Motor neuron (in vitro differentiated cells): ENCODE results near the gene DOCK7. TPM values are rescaled to one million over a fixed set of nuclear protein-coding genes. Genes with fewer than 3 reads are reported as not detected.

Experiments used
- ATAC-seq, 8 experiments: fragments of 200-7000 bp; cut with Tn5 transposase; replicated peaks in 6 of 8; 2 replicates each; pipeline ENCODE4 v1.8.0; 2021; ENCODE audit warnings: mild to moderate bottlenecking in 8 of 8, moderate library complexity in 8 of 8
- H3K27ac ChIP-seq, 2 donors: fragments of 250-450 bp; sonication (Bioruptor Pico); 2 replicates each; pipeline ENCODE4 v1.9.0; 2021; ENCODE audit warnings: antibody characterized with exemption in 2 of 2, mild to moderate bottlenecking in 2 of 2, moderate library complexity in 1 of 2
- H3K4me1 ChIP-seq, 2 donors: fragments of 250-450 bp; sonication (Bioruptor Pico); replicated peaks in 1 of 2; 2 replicates each; pipeline ENCODE4 v1.6.1; 2021; ENCODE audit warnings: antibody characterized with exemption in 2 of 2, mild to moderate bottlenecking in 2 of 2, moderate library complexity in 1 of 2
- H3K4me3 ChIP-seq, 5 donors: fragments of 250-450 bp; sonication (Bioruptor Pico); 2 replicates each; pipeline ENCODE4 v1.9.0; 2021; ENCODE audit warnings: antibody characterized with exemption in 5 of 5, mild to moderate bottlenecking in 5 of 5, moderate library complexity in 4 of 5
- WGBS, 10 experiments: fragments of 450-650 bp; shearing (Covaris generic); methylation state at CpG; one replicate each; pipeline ENCODE4 v1.0.0; 2022; 5-methylcytosine and 5-hydroxymethylcytosine counted together
- in situ Hi-C, 9 experiments: fragments of 400-800 bp; cut with MboI; loops; one replicate each; pipeline ENCODE4 v1.15.0; 2021; ENCODE audit warnings: low sequenced_read_pairs in 9 of 9, low pct_unique_long_range_greater_than_20kb in 2 of 9; ENCODE audit not compliant: unreplicated experiment in 9 of 9
- total RNA-seq, 8 experiments: library from RNA; unstranded; fragments of 300-600 nt; gene quantifications; 2 replicates each; pipeline versions ENCODE4 v1.2.3 to v1.2.4, GENCODE V29; 2022

The DOCK7 gene, protein sequence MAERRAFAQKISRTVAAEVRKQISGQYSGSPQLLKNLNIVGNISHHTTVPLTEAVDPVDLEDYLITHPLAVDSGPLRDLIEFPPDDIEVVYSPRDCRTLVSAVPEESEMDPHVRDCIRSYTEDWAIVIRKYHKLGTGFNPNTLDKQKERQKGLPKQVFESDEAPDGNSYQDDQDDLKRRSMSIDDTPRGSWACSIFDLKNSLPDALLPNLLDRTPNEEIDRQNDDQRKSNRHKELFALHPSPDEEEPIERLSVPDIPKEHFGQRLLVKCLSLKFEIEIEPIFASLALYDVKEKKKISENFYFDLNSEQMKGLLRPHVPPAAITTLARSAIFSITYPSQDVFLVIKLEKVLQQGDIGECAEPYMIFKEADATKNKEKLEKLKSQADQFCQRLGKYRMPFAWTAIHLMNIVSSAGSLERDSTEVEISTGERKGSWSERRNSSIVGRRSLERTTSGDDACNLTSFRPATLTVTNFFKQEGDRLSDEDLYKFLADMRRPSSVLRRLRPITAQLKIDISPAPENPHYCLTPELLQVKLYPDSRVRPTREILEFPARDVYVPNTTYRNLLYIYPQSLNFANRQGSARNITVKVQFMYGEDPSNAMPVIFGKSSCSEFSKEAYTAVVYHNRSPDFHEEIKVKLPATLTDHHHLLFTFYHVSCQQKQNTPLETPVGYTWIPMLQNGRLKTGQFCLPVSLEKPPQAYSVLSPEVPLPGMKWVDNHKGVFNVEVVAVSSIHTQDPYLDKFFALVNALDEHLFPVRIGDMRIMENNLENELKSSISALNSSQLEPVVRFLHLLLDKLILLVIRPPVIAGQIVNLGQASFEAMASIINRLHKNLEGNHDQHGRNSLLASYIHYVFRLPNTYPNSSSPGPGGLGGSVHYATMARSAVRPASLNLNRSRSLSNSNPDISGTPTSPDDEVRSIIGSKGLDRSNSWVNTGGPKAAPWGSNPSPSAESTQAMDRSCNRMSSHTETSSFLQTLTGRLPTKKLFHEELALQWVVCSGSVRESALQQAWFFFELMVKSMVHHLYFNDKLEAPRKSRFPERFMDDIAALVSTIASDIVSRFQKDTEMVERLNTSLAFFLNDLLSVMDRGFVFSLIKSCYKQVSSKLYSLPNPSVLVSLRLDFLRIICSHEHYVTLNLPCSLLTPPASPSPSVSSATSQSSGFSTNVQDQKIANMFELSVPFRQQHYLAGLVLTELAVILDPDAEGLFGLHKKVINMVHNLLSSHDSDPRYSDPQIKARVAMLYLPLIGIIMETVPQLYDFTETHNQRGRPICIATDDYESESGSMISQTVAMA (N-terminal part only)
- 100 to 1,000 TPM in 2 of 8 experiments, 10 to 100 TPM in 6; 20.5 to 114 (median 81.6) TPM for total RNA-seq

DNA sequence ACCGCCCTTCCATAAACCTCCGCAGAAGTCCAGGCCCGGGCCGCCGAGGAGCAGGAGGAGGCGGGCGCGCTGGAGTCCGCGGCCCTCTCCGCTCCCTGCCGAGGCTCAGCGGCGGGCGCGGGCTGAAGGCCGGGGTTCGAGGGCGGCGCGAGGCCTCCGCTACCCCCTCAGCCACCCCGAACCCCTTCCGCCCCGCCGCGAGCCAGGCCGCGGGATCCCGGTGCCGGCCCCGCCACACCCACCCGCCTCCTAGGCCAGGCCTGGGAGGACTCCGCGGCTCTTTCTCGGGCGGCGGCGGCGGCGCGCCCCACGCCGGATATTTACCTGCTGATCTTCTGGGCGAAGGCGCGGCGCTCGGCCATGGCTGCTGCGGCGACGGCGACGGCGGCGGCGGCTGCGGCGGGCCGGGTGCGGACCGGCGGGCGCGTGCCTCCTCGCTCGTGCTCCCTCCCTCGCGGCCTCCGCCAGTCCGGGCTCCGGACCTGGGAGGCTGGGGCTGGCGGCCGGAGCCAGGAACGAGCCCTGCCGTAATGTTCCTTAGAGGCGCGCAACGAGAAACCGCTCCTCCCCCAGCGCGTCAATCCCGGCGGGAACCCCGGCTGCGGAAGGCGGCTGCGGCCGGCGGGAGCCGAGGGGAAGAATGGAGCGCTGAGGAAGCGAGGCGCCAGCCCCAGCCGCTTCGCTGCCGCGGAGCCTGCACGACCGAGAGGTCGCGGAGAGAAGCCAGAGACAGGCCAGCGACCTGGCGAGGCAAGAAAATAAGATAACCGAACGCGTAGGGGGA lies at the start of gene DOCK7:
Gene DOCK7 (minus strand): TSS at position 484 of the 784 bp plus-strand sequence. CDS start 122 bp downstream, at position 362.
- in situ Hi-C loops = no loop called here
- peaks cover 31 to 37% of the 10 kb centered on the region in 2 donors for H3K4me1 ChIP-seq
- peak within 1 kb of the TSS; percentile 70 to 87 for H3K27ac ChIP-seq
- peak; percentile 79 to 92 (median 91) for ATAC-seq
- peak within 1 kb of the TSS; percentile 69 to 95 (median 80) for H3K4me3 ChIP-seq
- 0 to 2% (median 1%) methylated on average over 1 to 36 of the region's 107 CpGs; no CpG with 5 or more reads in 3 of the 10 experiments for WGBS, 10 experiments

DNA sequence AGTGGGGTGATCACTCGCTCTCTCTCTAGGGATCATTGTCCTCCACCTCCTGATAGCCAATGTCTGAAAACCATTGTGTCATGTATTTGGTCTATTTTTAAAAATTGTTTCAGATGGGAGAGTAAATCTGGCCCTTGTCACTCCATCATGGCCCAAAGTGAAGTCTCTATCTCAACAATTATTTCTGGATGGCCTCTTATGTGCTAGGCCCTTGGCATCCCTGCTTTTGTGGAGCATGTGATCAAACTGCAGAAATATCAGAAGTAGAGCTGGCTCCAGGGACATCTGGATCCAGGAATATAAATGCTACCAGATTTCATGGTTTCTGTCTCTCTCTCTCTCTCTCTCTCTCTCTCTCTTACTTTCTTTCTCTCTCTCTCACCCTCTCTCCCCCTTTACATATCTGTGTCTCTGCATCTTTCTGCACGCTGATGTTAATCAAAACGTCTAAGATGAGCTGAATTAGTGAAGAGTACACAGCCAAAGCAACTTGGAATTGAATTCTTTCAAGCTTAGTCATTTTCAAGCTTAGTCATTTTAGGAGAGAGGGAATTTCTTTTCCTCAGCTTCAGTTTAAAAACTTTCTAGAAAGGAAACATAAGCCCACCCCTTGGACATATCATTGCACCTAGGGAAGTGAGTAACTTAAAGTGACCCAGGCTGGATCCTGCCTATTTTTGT lies 47.4 kb upstream of the DOCK7 start:
- H3K4me3 ChIP-seq = no peak overlapping the region
- in situ Hi-C loops = loop anchor here in 5 of 9 experiments (25.0 kb wide), 3 partner anchors 198 to 573 kb away; no protein-coding TSS in a partner anchor
- H3K27ac ChIP-seq = no peak overlapping the region
- peak in 2 of 8 experiments; percentile 60 to 70 for ATAC-seq
- 6 to 100% (median 80%) methylated on average over 1 to 3 of the region's 3 CpGs; no CpG with 5 or more reads in 1 of the 10 experiments for WGBS, 10 experiments
- peaks cover 0 to 5% of the 10 kb centered on the region in 2 donors for H3K4me1 ChIP-seq

DNA sequence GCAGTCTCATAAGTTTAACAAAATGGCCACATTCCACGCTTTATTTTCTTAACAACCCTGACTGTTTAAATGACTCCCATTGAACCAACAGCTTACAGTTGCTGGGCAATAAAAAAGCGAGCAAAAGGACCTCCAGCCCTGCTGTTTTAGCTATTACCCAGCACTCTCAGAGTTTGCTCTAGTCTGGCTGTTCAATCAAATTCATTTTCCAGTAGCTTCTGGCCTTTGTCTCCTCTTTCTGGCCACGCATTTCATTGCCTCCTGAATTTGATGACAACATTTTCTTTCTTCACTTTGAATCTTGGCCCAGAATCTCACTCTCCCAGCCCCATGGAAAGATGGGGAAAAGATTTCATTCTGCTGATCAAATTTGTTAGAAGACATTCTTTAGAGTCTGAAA lies 44.1 kb upstream of the DOCK7 start:
- peak in 3 of 8 experiments; percentile 44 to 93 (median 65) for ATAC-seq
- in situ Hi-C loops = loop anchor here in 5 of 9 experiments (25.0 kb wide), 3 partner anchors 195 to 570 kb away; no protein-coding TSS in a partner anchor
- WGBS, 10 experiments = 29 to 71% (median 43%) methylated on average over 1 to 3 of the region's 3 CpGs
- Histone ChIP-seq H3K4me1 (peaks cover 5 to 6% of the 10 kb centered on the region in 2 donors), H3K4me3 (no peak overlapping the region), H3K27ac (no peak overlapping the region)

DNA sequence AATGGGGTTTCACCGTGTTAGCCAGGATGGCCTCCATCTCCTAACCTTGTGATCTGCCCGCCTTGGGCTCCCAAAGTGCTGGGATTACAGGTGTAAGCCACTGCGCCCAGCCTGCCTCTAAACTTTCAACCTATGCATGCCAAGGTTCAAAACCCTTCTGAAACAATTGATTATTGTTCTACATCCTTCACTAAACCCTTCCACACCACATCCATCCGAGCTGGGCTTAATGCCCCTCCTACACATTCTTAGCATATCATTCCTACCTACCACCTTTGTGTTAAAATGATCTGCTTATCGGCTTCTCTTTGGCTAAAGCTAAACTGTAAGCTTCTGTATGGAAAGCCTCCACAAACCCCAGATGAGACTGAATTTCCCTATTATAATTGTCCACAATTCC lies 40.8 kb upstream of the DOCK7 start:
- 57 to 100% (median 87%) methylated on average over 1 to 5 of the region's 5 CpGs; no CpG with 5 or more reads in 1 of the 10 experiments for WGBS, 10 experiments
- Histone ChIP-seq H3K4me3 (no peak overlapping the region), H3K27ac (no peak overlapping the region), H3K4me1 (peaks cover 5 to 10% of the 10 kb centered on the region in 2 donors)
- ATAC-seq = no peak
- in situ Hi-C loops = loop anchor here in 5 of 9 experiments (25.0 kb wide), 3 partner anchors 192 to 567 kb away; no protein-coding TSS in a partner anchor

DNA sequence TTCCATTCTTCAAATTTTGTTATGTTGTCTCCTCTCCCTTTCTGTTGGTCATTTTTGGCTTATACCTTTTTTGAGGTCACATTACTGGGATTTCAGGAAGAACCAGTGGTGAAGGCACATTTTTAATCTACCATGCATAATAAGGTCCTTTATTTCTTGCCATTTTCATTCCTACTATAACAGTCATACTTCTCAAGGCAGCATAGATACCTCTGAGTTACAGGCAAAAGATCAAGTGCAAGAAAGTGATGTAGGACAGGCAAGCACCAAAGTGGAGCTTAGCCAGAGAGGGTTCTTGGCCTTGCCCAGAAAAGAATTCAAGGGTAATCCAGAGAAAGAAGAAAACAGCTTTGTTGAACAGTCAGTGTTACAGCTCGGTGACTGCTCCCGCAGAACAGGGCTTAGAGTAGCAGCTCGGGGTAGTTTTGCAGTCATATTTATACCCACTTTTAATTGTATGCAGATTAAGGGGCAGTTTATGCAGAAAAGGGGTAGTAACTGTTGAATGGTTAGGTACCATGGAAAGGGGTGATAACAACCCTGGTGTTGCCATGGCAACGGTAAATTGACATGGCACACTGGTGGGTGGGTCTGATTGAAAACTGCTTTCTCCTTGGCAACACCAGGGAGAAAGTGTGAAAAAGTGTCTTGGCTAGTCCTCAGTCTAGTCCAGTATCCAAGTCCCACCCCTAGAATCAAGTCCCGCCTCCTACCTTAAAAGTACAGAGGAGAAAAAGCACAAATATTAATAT lies 39.6 kb upstream of the DOCK7 start:
- Histone ChIP-seq H3K4me1 (peaks cover 5 to 10% of the 10 kb centered on the region in 2 donors), H3K27ac (no peak overlapping the region), H3K4me3 (no peak overlapping the region)
- peak in 4 of 8 experiments; percentile 25 to 48 (median 32) for ATAC-seq
- WGBS, 10 experiments = 69 to 100% (median 87%) methylated on average over 1 to 5 of the region's 5 CpGs; no CpG with 5 or more reads in 2 of the 10 experiments
- in situ Hi-C loops = loop anchor here in 5 of 9 experiments (25.0 kb wide), 3 partner anchors 191 to 566 kb away; no protein-coding TSS in a partner anchor

DNA sequence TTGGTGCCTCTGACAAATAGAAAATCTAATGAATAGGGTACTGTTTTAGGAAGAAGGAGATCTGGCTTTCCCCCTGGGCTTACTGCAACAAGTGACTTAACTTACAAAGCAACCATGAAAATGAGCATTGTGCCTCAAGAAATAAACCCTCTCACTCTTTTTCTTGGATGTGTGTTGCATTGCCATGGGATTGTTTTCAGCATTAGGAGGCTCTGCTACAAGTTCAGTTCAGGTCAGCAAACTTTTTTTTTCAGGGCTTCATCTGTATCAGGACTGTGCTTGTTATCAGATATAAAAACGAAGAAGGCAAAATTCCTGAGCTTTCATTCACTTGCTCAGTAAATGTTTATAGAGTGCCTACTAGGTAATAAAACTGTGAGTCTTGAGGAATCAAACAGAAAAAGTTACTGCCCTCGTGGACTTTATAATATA lies 37.8 kb upstream of the DOCK7 start:
- WGBS, 10 experiments = 6 to 94% (median 47%) methylated on average over 1 to 2 of the region's 2 CpGs
- in situ Hi-C loops = loop anchor here in 5 of 9 experiments (25.0 kb wide), 3 partner anchors 189 to 564 kb away; no protein-coding TSS in a partner anchor
- Histone ChIP-seq H3K27ac (no peak overlapping the region), H3K4me3 (no peak overlapping the region), H3K4me1 (peaks cover 0 to 10% of the 10 kb centered on the region in 2 donors)
- peak in 2 of 8 experiments; percentile 8 to 22 for ATAC-seq

DNA sequence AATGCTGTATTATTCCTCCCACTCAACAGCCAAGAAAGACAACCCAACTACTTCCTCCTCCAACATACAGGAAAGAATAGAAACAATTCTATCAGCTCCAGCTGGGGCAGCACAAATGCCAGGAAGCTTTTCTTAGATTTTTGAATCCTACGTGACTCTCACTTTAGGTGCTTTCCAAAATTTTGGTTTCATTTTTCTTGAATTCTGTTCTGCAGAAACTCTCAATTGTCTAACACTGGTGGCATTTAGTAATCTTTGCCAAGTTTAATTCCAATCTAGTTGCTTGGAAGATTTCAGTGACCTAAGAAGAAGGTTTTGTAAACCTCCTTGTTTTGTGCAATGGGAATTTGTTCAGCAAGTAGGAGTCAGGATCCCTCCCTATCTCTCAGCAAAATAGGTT lies 37.1 kb upstream of the DOCK7 start:
- H3K4me1 ChIP-seq = peaks cover 0 to 13% of the 10 kb centered on the region in 2 donors
- H3K27ac ChIP-seq = no peak overlapping the region
- no peak for ATAC-seq
- no peak overlapping the region for H3K4me3 ChIP-seq
- WGBS, 10 experiments = 0 to 100% (median 58%) methylated on average over 1 of the region's 1 CpG
- in situ Hi-C loops = loop anchor here in 5 of 9 experiments (25.0 kb wide), 3 partner anchors 188 to 563 kb away; no protein-coding TSS in a partner anchor

DNA sequence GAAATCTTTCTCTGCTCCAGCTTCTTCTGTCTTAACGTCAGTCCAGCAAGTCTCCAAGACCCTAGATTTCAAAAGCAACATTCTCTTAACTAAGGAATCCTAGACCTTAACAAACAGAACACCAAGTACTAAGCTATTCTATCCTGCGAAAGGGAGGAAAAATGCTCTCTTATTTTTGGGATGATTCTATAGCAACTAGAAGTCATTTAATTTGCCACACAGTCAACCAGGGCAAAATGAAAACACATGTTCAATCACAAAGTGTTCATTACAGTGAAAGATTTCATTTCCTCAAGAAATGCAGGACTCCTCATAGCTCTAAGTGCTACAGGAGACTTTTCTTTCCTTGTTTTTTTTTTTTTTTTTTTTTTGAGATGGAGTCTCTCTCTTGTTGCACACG lies 36.2 kb upstream of the DOCK7 start:
- no peak for ATAC-seq
- peaks cover 0 to 13% of the 10 kb centered on the region in 2 donors for H3K4me1 ChIP-seq
- no peak overlapping the region for H3K4me3 ChIP-seq
- WGBS, 10 experiments = 10 to 97% (median 82%) methylated on average over 2 to 3 of the region's 3 CpGs; no CpG with 5 or more reads in 2 of the 10 experiments
- in situ Hi-C loops = no loop called here
- no peak overlapping the region for H3K27ac ChIP-seq

DNA sequence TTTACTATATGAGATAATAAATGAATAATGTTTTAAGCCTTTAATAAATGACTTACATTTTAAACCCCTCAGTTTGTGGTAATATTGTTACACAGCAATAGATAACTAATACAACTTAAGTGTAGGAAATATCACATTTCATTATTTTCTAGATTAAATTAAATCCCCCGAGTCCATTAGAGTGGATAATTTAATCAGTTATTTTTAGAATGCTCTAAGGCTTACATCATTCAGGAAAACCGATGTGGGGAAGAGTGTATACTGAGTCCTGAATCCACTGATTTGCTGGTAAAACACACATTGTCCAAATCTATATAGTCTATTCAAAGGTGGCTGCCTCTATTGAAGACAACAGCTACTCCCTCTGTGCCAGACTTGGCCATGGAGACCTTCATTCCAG lies 35.7 kb upstream of the DOCK7 start:
- peaks cover 0 to 13% of the 10 kb centered on the region in 2 donors for H3K4me1 ChIP-seq
- peak in 3 of 8 experiments; percentile 24 to 65 (median 28) for ATAC-seq
- 10 to 100% (median 77%) methylated on average over 1 to 2 of the region's 2 CpGs for WGBS, 10 experiments
- in situ Hi-C loops = no loop called here
- H3K27ac ChIP-seq = no peak overlapping the region
- no peak overlapping the region for H3K4me3 ChIP-seq

DNA sequence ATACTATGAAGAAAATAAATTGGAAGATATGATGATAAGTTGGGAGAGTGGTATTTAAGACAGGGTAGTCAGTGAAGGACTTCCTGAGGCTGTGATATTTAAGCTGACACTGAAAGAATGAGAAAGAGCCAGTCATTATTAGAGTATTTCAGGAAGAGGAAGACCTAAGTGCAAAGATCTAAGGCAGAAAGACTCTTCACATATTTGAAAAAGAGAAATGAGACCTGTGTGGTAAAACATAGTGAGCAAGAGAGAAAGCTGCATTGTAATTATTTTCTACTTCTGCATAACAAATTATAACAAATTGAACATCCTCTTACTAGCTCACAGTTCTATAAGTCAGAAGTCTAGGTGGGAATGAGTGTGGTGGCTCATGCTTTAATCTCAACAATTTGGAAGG lies 34.6 kb upstream of the DOCK7 start:
- no peak overlapping the region for H3K27ac ChIP-seq
- in situ Hi-C loops = no loop called here
- no peak for ATAC-seq
- peaks cover 0 to 9% of the 10 kb centered on the region in 2 donors for H3K4me1 ChIP-seq
- H3K4me3 ChIP-seq = no peak overlapping the region
